ENCODE data around the gene SNX3. TPM values are rescaled to one million over a fixed set of nuclear protein-coding genes. Genes with fewer than 3 reads are reported as not detected.
A peak's percentile ranks its signal among the peaks of the same experiment; 100 is the strongest.

SNX3 gene
- total and polyA plus RNA-seq, 10 donors, result 132 to 236 (median 170) TPM

DNA sequence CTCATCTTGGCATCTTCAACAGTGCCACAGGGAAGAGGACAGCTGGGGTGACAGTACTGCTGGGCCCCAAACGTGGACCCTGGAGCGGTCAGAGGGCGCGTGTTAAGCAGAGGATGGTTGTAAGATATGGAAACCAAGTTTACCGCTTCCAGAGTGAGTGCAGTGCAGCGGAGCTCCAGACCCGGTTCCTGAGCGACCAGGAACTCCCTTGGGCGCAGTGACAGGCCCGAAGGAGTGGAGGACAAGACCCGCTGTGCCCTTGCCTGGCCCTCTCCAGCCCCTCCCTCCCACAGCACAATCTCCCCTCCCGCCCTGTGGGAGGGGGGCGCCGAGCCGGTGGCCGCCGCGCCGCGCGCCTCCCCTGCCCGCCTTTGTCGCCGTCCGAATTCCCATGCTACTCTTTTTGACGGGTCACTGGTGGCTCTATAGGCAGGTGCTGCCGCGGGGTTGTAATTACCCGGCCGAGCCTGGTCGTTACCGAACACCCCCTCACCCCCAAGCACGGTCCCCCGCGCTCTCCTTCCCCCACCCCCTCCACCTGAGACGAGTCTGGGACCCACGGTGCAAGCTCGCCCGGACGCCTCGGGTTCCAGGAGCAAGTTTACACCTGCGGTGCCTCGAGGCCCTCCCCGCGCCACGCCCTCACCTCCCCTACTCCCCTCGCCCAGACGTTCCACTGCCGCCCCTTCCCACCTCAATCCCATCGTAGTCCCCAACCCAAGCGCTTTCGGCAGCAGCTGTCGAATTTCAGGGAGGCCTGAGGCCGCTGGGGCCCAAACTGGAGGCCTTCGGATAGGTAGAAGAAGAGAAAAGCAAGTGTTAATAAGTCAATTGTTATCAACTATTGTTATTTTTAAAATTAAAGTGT, 91.1 kb downstream of the SNX3 start:
- WGBS, 5 donors, result 7 to 16% (median 10%) methylated on average over 53 to 55 of the region's 55 CpGs
- Histone ChIP-seq H3K27me3 (replicated peaks in 1 of 7) (peaks cover 35 to 100% (median 99%) of the 10 kb centered on the region in 7 donors), H3K27ac (no peak overlapping the region), H3K4me1 (peaks cover 44 to 73% (median 64%) of the 10 kb centered on the region in 6 donors), H3K36me3 (no peaks in the 10 kb centered on the region), H3K9me3 (peaks cover 0 to 3% (median 0%) of the 10 kb centered on the region in 8 donors), H3K4me3 (peak overlapping the region in 6 of 8 donors; percentile 22 to 63 (median 36))
- no peak for DNase-seq
- intact Hi-C loops (cut with DNase I; ENCODE audit: low total_unique reads), result no loop called here
- TF ChIP-seq POLR2AphosphoS5 (IDR thresholded peaks at IDR 0.05) (no peak), POLR2A (IDR thresholded peaks at IDR 0.05) (no peak)
- TF ChIP-seq, protein P1, sequence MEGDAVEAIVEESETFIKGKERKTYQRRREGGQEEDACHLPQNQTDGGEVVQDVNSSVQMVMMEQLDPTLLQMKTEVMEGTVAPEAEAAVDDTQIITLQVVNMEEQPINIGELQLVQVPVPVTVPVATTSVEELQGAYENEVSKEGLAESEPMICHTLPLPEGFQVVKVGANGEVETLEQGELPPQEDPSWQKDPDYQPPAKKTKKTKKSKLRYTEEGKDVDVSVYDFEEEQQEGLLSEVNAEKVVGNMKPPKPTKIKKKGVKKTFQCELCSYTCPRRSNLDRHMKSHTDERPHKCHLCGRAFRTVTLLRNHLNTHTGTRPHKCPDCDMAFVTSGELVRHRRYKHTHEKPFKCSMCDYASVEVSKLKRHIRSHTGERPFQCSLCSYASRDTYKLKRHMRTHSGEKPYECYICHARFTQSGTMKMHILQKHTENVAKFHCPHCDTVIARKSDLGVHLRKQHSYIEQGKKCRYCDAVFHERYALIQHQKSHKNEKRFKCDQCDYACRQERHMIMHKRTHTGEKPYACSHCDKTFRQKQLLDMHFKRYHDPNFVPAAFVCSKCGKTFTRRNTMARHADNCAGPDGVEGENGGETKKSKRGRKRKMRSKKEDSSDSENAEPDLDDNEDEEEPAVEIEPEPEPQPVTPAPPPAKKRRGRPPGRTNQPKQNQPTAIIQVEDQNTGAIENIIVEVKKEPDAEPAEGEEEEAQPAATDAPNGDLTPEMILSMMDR (IDR thresholded peaks at IDR 0.05 in 8 of 11, conservative IDR thresholded peaks at IDR 0.05 in 3 of 11), result no peak

DNA sequence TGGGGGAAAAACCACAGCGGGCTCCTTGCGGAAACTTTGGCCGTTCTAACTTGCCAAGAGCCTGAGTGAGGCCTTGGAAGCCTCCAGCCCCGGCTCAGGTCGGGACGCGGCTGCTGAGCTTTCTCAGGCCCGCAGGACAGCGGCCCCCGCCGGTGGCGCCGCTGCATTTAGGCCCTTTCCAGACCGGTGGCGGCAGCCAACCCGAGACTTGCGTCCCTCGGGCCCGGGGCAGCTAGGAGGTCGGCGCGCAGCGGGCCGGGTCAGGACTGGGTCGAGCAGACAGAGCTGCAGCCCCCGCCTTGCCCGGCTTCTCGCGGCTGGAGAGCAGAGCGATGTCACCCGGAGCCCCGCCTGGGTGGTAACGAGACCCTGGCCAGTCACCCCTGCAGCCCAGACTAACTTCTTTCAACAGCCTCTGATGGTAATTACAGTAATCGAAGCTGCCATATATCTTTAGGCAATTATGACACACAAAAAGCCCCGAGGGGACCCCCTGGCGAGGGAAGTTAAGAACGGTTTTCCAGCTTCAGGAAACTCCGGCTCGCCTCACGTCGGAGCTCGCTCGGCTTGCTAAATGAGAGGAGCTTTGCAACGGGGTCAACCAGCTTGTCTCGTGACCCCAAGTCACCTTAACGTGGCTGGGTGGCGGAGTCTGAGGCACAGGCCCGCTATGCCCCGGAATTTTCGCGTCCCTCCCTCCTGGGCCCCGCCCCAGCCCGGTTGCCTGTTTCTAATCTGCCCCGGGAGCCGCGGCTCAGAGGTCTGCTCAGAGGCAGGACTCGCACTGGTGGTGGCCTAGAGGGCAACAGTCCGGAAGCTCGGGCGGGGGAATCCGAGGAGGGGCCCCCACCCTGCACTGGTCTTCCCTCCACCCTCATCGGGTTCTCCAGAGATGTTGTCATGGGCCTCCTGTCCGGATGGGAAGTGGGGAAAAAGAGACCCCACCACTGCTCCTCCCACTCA, 92.1 kb downstream of the SNX3 start:
- DNase-seq, result peak; percentile 88
- Histone ChIP-seq H3K4me3 (peak overlapping the region; percentile 9 to 63 (median 32)), H3K36me3 (no peaks in the 10 kb centered on the region), H3K9me3 (no peaks in the 10 kb centered on the region), H3K27me3 (replicated peaks in 1 of 7) (peaks cover 37 to 100% (median 99%) of the 10 kb centered on the region in 7 donors), H3K27ac (no peak overlapping the region), H3K4me1 (peaks cover 46 to 75% (median 65%) of the 10 kb centered on the region in 6 donors)
- 2 to 4% (median 3%) methylated on average over 15 to 63 of the region's 63 CpGs for WGBS, 5 donors
- TF ChIP-seq, protein P1 (IDR thresholded peaks at IDR 0.05 in 8 of 11, conservative IDR thresholded peaks at IDR 0.05 in 3 of 11), result peak in 5 of 11 experiments; percentile 18 to 33 (median 24)
- TF ChIP-seq POLR2A (IDR thresholded peaks at IDR 0.05) (no peak), POLR2AphosphoS5 (IDR thresholded peaks at IDR 0.05) (peak in 1 of 3 donors; percentile 41)
- intact Hi-C loops (cut with DNase I; ENCODE audit: low total_unique reads), result no loop called here

DNA sequence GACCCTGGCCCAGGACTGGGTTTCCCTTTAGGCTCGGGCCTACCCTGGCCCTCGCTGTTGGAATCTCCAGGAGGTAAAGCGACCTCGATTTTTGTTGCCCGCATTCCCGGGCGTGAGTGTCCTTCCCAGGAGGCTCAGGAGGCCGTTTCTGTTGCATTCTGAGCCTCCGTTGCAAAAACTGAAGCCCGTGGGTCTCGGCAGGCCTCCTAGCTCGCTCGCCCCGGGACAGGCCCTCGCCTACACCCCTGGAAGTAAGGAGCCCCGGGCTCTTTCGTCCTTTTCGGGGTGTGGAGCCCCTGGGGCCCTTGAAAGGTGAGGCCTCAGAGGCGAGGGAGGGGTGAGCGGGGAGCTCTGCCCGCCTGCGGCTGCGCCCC, 92.8 kb downstream of the SNX3 start:
- intact Hi-C loops (cut with DNase I; ENCODE audit: low total_unique reads), result no loop called here
- Histone ChIP-seq H3K27me3 (replicated peaks in 1 of 7) (peaks cover 37 to 100% (median 99%) of the 10 kb centered on the region in 7 donors), H3K4me1 (peaks cover 46 to 79% (median 68%) of the 10 kb centered on the region in 6 donors), H3K27ac (no peak overlapping the region), H3K9me3 (no peaks in the 10 kb centered on the region), H3K4me3 (peak overlapping the region; percentile 9 to 63 (median 32)), H3K36me3 (no peaks in the 10 kb centered on the region)
- no peak for DNase-seq
- WGBS, 5 donors, result 4 to 17% (median 10%) methylated on average over 10 to 23 of the region's 23 CpGs
- TF ChIP-seq POLR2AphosphoS5 (IDR thresholded peaks at IDR 0.05) (no peak), POLR2A (IDR thresholded peaks at IDR 0.05) (no peak)
- TF ChIP-seq, protein P1 (IDR thresholded peaks at IDR 0.05 in 8 of 11, conservative IDR thresholded peaks at IDR 0.05 in 3 of 11), result no peak
